HG03565 (cell line): Measurements from ENCODE around the gene PWP2.
"Not testable (repeated sequence)": the region's sequence is repeated elsewhere in the genome, so short reads cannot be mapped to it uniquely, and the experiment has no call there.

ENCODE experiments used
- ATAC-seq: cut with Tn5 transposase; IDR thresholded peaks from one replicate; pipeline ENCODE4 v1.9.1; 2021; ENCODE audit warnings: mild to moderate bottlenecking, moderate library complexity; ENCODE audit not compliant: unreplicated experiment

Gene PWP2

DNA sequence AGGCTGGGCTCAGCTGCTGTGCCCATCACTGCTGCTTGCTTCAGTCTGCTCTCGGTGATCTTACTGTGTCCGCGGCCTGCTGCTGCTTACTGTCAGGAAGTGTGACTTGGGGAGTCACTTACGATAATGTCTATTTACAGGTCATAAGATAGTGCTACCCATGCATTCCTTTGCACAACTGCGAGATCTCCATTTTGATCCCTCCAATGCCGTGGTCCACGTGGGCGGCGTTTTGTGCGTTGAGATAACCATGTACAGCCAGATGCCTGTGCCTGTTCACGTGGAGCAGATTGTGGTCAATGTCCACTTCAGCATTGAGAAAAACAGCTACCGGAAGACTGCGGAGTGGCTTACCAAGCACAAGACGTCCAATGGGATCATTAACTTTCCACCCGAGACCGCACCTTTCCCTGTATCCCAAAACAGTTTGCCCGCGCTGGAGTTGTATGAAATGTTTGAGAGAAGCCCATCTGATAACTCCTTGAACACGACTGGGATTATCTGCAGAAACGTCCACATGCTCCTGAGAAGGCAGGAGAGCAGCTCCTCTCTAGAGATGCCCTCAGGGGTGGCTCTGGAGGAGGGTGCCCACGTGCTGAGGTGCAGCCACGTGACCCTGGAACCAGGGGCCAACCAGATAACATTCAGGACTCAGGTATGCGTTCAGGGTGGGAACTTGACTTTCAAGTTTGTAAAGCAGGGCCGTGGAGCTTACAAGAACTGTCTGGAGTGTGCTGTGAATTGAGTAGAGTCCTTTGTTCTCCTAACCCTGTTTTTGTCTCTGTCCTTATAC lies 24.4 kb upstream of the PWP2 start:
- ATAC-seq, result no peak

- no peak for ATAC-seq
Measured at GRCh38 chr21:44083631-44084291, 23.4 kb upstream of the PWP2 start.

- no peak for ATAC-seq
Measured at GRCh38 chr21:44084496-44085241, 22.5 kb upstream of the PWP2 start.

- no peak for ATAC-seq
Measured at GRCh38 chr21:44085491-44086321, 21.5 kb upstream of the PWP2 start.

DNA sequence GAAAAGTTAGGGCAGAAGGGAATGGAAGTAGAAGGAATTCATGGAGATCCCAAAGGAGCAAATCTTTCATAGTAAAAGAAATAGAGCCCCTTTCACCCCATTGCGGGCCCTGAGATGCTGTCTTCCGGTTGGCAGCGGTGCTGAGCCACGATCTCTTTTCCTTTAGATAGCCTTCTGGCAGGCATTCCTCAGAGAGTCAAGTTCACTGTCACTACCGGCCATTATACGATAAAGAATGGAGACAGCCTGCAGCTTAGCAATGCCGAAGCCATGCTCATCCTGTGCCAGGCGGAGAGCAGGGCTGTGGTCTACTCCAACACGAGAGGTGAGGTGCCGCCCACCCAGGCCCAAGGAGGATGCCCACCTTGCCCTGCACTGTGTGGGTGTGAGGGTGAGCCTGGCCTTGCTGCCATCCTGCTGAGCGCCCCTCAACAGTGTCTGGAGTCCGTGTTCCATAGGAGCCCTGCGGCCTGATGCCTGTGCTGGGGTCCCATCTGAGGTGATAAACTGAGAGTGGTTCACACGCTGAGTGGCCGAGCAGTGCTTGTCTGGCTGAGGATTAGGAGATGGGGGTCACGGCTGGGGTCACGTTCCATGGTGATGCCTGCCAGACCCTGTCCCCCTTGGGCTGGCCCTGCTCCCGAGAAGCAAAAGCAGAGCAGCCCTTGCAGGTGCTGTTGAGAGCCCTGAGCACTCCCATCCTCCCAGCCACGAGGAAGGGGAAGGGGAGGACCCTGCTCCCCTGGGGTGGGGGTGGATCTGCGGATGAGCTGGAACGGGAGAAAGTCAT lies 20.4 kb upstream of the PWP2 start:
- no peak for ATAC-seq

GRCh38 chr21:44087426-44088400 lies 19.5 kb upstream of the PWP2 start:
- no peak for ATAC-seq

DNA sequence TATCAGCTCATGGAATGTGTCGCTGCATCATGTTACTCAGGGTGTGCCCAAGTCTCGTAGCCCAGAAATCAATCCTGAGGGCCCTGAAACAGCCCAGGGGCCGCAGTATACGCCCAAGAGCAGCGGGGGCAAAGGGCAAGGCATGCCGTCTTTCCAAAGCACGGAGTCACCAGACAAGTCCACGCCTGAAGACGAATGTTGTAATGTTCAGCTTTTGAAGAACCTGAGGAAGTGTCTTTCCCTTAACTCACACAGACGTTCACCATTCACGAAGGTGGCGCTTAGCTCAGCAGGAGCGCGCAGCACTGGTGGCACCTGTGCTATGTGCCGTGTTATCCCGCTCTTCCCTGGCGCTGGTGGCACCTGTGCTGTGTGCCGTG lies 18.8 kb upstream of the PWP2 start:
- no peak for ATAC-seq

DNA sequence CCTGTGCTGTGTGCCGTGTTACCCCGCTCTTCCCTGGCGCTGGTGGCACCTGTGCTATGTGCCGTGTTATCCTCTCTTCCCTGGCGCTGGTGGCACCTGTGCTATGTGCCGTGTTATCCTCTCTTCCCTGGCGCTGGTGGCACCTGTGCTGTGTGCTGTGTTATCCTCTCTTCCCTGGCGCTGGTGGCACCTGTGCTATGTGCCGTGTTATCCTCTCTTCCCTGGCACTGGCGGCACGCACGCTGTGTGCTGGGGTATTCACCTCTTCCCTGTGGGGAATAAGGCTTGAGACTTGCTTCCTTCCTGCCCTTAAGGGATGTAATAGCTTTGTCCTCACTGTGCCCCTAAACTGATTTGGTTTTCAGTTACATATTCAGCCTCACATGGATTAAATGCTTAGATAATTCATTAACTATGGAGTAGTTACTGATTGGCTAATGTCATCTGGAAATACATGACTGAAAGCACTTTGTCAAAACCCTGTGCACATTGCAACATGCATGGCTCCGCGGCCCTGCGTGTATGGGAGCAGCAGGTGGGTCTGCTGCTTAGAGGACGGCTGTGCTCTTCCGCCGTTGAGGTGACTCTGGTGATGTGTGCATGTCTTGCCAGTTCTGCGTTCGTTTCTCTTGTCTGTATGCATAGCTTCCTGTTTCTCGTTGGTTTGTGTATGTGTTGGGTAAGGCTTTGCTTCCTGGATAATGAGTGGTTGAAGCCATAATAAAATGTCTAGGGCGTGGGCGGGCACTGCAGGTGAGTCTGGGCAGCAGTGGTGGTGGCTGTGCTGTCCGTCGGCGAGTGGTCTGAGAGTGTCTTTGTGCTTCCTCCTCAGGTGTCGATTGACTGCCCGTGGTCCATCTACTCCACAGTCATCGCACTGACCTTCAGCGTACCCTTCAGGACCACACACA lies 17.9 kb upstream of the PWP2 start:
- ATAC-seq, result no peak

DNA sequence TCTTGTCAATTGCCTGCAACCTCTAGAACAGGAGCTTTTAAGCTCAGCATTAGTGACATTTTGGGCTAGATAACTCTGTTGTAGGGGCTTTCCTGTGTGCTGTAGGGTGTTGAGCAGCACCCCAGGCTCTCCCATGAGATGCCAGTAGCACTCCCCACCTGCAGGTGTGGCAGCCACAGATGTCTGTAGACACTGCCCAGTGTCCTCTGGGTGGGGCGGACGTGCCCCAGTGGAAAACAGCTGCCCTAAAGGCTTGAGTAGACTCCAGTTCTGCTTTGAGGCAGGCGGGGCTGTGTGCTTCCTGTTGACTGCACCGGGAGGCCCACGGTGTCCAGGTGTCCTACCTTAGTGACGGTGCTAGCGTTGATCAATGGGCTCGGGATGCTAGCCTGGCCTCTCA lies 16.9 kb upstream of the PWP2 start:
- no peak for ATAC-seq

- no peak for ATAC-seq
Measured at GRCh38 chr21:44092211-44092610, 15.0 kb upstream of the PWP2 start.

DNA sequence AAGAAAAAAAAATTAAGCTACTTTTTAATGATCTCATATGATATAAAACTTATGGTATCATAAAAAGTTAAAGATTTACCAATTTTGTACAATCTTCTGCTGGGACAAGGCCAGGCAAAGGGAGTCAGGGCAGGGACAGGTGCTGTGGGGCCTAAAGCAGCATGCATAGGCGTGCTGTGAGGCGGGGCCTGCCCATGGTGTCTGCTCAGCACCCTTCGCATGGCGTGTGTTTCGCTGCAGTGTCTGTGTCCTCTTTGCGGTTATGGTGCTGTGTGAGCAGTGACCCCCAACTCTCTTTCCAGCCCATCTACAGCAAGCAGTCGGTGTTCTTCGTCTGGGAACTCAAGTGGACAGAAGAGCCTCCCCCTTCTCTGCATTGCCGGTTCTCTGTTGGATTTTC lies 13.4 kb upstream of the PWP2 start:
- no peak for ATAC-seq

DNA sequence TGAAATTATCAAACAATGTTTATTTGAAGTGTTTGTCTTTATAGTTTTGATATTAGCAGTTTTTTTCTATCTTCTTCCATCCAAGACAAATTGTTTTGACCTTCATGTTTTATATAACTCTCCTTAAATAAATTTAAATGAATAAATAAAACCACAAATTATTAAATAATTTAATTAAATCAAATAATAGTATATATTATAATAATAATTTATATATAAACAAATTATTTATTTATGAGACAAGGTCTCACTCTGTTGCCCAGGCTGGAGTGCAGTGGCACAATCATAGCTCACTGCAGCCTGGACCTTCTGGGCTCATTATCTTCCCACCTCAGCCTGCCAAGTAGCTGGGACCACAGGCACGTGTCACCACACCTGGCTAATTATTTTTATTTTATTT lies 12.4 kb upstream of the PWP2 start:
- no peak for ATAC-seq

- not testable (repeated sequence) for ATAC-seq
Measured at GRCh38 chr21:44098507-44098906, 8.7 kb upstream of the PWP2 start.

- ATAC-seq, result not testable (repeated sequence)
Measured at GRCh38 chr21:44098964-44099363, 8.2 kb upstream of the PWP2 start.

- not testable (repeated sequence) for ATAC-seq
Measured at GRCh38 chr21:44107589-44107988, 390 bp downstream of the PWP2 start.

- not testable (repeated sequence) for ATAC-seq
Measured at GRCh38 chr21:44113702-44114371, 6.6 kb downstream of the PWP2 start.

GRCh38 chr21:44122131-44122530 lies 14.9 kb downstream of the PWP2 start:
- not testable (repeated sequence) for ATAC-seq
